H9 (cell line): Measurements from ENCODE around the gene SSTR4. TPM values are rescaled to one million over a fixed set of nuclear protein-coding genes. Genes with fewer than 3 reads are reported as not detected.

Experiments
- DNase-seq: peaks from one replicate; pipeline ENCODE4 v3.0.0-alpha.2; 2017
- H2AFZ ChIP-seq: one replicate; pipeline ENCODE4 v1.6.1; 2013; ENCODE audit warnings: mild to moderate bottlenecking, low read length, control low read depth, moderate library complexity
- H2AK5ac ChIP-seq: 2 replicates; pipeline ENCODE4 v1.6.1; 2013; ENCODE audit warnings: low read length, control low read depth, mixed read lengths; ENCODE audit not compliant: insufficient read length
- H2BK120ac ChIP-seq: one replicate; pipeline ENCODE4 v1.6.1; 2013; ENCODE audit warnings: low read depth, mild to moderate bottlenecking, low read length, control low read depth, inconsistent platforms; ENCODE audit not compliant: poor library complexity, severe bottlenecking
- H2BK12ac ChIP-seq: 2 replicates; pipeline ENCODE4 v1.6.1; 2013; ENCODE audit warnings: low read length, control low read depth, mixed read lengths, low read depth; ENCODE audit not compliant: insufficient read length
- H2BK15ac ChIP-seq: 2 replicates; pipeline ENCODE4 v1.6.1; 2013; ENCODE audit warnings: low read depth, low read length, control low read depth
- H2BK20ac ChIP-seq: one replicate; pipeline ENCODE4 v1.6.1; 2013; ENCODE audit warnings: low read depth, mild to moderate bottlenecking, low read length, control low read depth, inconsistent platforms; ENCODE audit not compliant: poor library complexity, severe bottlenecking
- H2BK5ac ChIP-seq: 2 replicates; pipeline ENCODE4 v1.6.1; 2013; ENCODE audit warnings: low read length, control low read depth, mixed read lengths; ENCODE audit not compliant: insufficient read length
- H3K14ac ChIP-seq: 2 replicates; pipeline ENCODE4 v1.6.1; 2013; ENCODE audit warnings: low read length, control low read depth; ENCODE audit not compliant: insufficient read depth
- H3K18ac ChIP-seq: 2 replicates; pipeline ENCODE4 v1.6.1; 2013; ENCODE audit warnings: low read depth, mild to moderate bottlenecking, mixed read lengths, low read length, control low read depth; ENCODE audit not compliant: insufficient read length
- H3K23ac ChIP-seq: 2 replicates; pipeline ENCODE4 v1.6.1; 2013; ENCODE audit warnings: low read length, control low read depth, mixed read lengths, low read depth; ENCODE audit not compliant: insufficient read length
- H3K23me2 ChIP-seq: 2 replicates; pipeline ENCODE4 v1.6.1; 2013; ENCODE audit warnings: low read depth, mild to moderate bottlenecking, mixed read lengths, low read length, control low read depth; ENCODE audit not compliant: insufficient read length, poor library complexity, severe bottlenecking
- H3K27ac ChIP-seq: 2 replicates; pipeline ENCODE4 v1.5.1; 2013; ENCODE audit warnings: low read length, control low read depth, mixed read lengths, low read depth; ENCODE audit not compliant: insufficient read length
- H3K27me3 ChIP-seq: 2 replicates; pipeline ENCODE4 v1.6.1; 2013; ENCODE audit warnings: low read length, control low read depth, inconsistent platforms; ENCODE audit not compliant: insufficient read depth
- H3K4ac ChIP-seq: 2 replicates; pipeline ENCODE4 v1.6.1; 2013; ENCODE audit warnings: low read depth, mild to moderate bottlenecking, control low read depth, inconsistent platforms, low read length, moderate library complexity
- H3K4me1 ChIP-seq: 2 replicates; pipeline ENCODE4 v1.6.1; 2013; ENCODE audit warnings: low read length, control low read depth, inconsistent platforms; ENCODE audit not compliant: insufficient read depth
- H3K4me2 ChIP-seq: 2 replicates; pipeline ENCODE4 v1.6.1; 2013; ENCODE audit warnings: low read length, control low read depth, mixed read lengths; ENCODE audit not compliant: insufficient read length, insufficient read depth
- H3K56ac ChIP-seq: 2 replicates; pipeline ENCODE4 v1.6.1; 2013; ENCODE audit warnings: low read depth, mild to moderate bottlenecking, mixed read lengths, low read length, control low read depth; ENCODE audit not compliant: insufficient read length
- H3K79me1 ChIP-seq: 2 replicates; pipeline ENCODE4 v1.6.1; 2013; ENCODE audit warnings: low read depth, mild to moderate bottlenecking, moderate library complexity, low read length, control low read depth, inconsistent platforms; ENCODE audit not compliant: insufficient read depth, poor library complexity, severe bottlenecking
- H3K79me2 ChIP-seq: 2 replicates; pipeline ENCODE4 v1.6.1; 2013; ENCODE audit warnings: low read length, control low read depth, inconsistent platforms; ENCODE audit not compliant: insufficient read depth
- H3K9ac ChIP-seq: 2 replicates; pipeline ENCODE4 v1.6.1; 2013; ENCODE audit warnings: low read length, control low read depth, mixed read lengths; ENCODE audit not compliant: insufficient read length; ENCODE audit errors: extremely low read depth
- H3K9me3 ChIP-seq: one replicate; pipeline ENCODE4 v1.6.1; 2013; ENCODE audit warnings: low read depth, low read length, inconsistent platforms; ENCODE audit not compliant: control insufficient read depth
- H3T11ph ChIP-seq: one replicate; pipeline ENCODE4 v1.6.1; 2013; ENCODE audit warnings: mild to moderate bottlenecking, low read length, control low read depth, inconsistent platforms
- H4K20me1 ChIP-seq: one replicate; pipeline ENCODE4 v1.6.1; 2013; ENCODE audit not compliant: control insufficient read depth, insufficient read length, insufficient read depth
- H4K5ac ChIP-seq: 2 replicates; pipeline ENCODE4 v1.6.1; 2013; ENCODE audit warnings: low read depth, mild to moderate bottlenecking, mixed read lengths, low read length, control low read depth; ENCODE audit not compliant: insufficient read length
- H4K8ac ChIP-seq: replicated peaks from 2 replicates; pipeline ENCODE4 v1.6.1; 2013; ENCODE audit warnings: low read length, control low read depth, mixed read lengths, low read depth; ENCODE audit not compliant: insufficient read length
- H4K91ac ChIP-seq: 2 replicates; pipeline ENCODE4 v1.6.1; 2013; ENCODE audit warnings: low read depth, mild to moderate bottlenecking, moderate library complexity, mixed read lengths, low read length, control low read depth; ENCODE audit not compliant: insufficient read length
- H3K27ac Mint-ChIP-seq, 3 experiments: 2 replicates in 2 of 3; 3 replicates in 1 of 3; pipeline ENCODE4 v1.8.0; 2020 to 2021; ENCODE audit warnings: mixed read lengths in 3 of 3, mild to moderate bottlenecking in 1 of 3, moderate library complexity in 1 of 3
- H3K27me3 Mint-ChIP-seq: 2 replicates; pipeline ENCODE4 v1.8.0; 2021; ENCODE audit warnings: low read depth, mild to moderate bottlenecking, moderate library complexity, mixed read lengths
- H3K36me3 Mint-ChIP-seq, 3 experiments: 2 replicates in 2 of 3; 3 replicates in 1 of 3; pipeline ENCODE4 v1.8.0; 2020 to 2021; ENCODE audit warnings: low read depth in 3 of 3, mixed read lengths in 3 of 3; ENCODE audit not compliant: insufficient read depth in 1 of 3
- H3K4me1 Mint-ChIP-seq, 2 experiments: 2 replicates each; pipeline ENCODE4 v1.8.0; 2020; ENCODE audit warnings: mixed read lengths in 2 of 2
- H3K4me3 Mint-ChIP-seq, 2 experiments: 2 replicates in 1 of 2; 3 replicates in 1 of 2; pipeline ENCODE4 v1.8.0; 2020 to 2021; ENCODE audit warnings: mild to moderate bottlenecking in 2 of 2, mixed read lengths in 2 of 2, moderate library complexity in 1 of 2
- H3K9me3 Mint-ChIP-seq, 2 experiments: 2 replicates in 1 of 2; 3 replicates in 1 of 2; pipeline ENCODE4 v1.8.0; 2020; ENCODE audit warnings: mild to moderate bottlenecking in 2 of 2, mixed read lengths in 2 of 2, moderate library complexity in 1 of 2
- CTCF ChIP-seq: fragments of 200-600 bp; sonication (generic); conservative IDR thresholded peaks from 3 replicates; pipeline ENCODE4 v1.8.0; 2021; ENCODE audit warnings: antibody characterized with exemption, mild to moderate bottlenecking
- WGBS: extraction: QIAGEN DNeasy Blood & Tissue Kit; methylation state at CpG from one replicate; pipeline ENCODE4 v1.1.7; 2013; ENCODE audit warnings: missing lambda C conversion rate, low lambda C conversion rate, mixed read lengths; ENCODE audit not compliant: insufficient read length; ENCODE audit errors: extremely low coverage; 5-methylcytosine and 5-hydroxymethylcytosine counted together
- total RNA-seq: library from RNA; stranded (reverse); gene quantifications from 2 replicates; pipeline ENCODE4 v1.2.1, GENCODE V29; 2021

Gene SSTR4
- total RNA-seq, 1 experiment from 2014 or later = not detected

DNA sequence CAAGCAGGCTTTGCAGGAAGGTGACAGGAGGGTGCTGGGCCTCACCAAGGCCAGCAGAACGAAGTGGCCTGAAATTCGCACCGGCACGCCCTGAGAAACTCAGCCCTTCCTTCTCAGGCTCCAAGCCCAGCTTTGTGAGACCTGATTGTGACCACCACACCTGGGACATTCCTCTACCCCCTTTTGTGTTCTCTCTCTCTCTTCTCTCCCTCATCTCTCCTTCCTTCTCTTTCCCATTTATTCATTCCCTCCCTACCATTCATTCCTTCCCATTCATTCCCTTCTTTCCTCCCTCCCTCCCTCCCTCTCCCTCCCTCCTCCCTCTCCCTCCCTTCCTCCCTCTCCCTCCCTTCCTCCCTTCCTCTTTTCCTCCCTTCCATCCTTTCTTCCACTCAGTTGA, 42.2 kb downstream of the SSTR4 start:
- Mint-ChIP-seq H3K4me1 (peaks cover 4 to 10% of the 10 kb centered on the region in 2 experiments), H3K27ac (no peak overlapping the region), H3K27me3 (0 out of 2 replicates have a peak, but pooled peaks cover 4% of the 10 kb centered on the region), H3K36me3 (no peaks in the 10 kb centered on the region), H3K4me3 (no peak overlapping the region), H3K9me3 (no peaks in the 10 kb centered on the region)
- no peak overlapping the region for H3K4me2 ChIP-seq
- H3K9me3 ChIP-seq = no peaks in the 10 kb centered on the region
- H3K18ac ChIP-seq = no peak overlapping the region
- no peaks in the 10 kb centered on the region for H3K79me1 ChIP-seq
- no peak overlapping the region for H3K4ac ChIP-seq
- no peak overlapping the region for H3K23ac ChIP-seq
- no peak overlapping the region for H3K27ac ChIP-seq
- no peaks in the 10 kb centered on the region; the same call in 1 of the 2 replicates for H3K4me1 ChIP-seq
- no peak overlapping the region for H3K56ac ChIP-seq
- no peaks in the 10 kb centered on the region for H3K27me3 ChIP-seq
- no peak overlapping the region for H2BK5ac ChIP-seq
- H3K23me2 ChIP-seq = no peaks in the 10 kb centered on the region
- H3T11ph ChIP-seq = no peak overlapping the region
- no peak for TF ChIP-seq CTCF
- no peak overlapping the region for H4K8ac ChIP-seq
- no peak overlapping the region for H2BK12ac ChIP-seq
- no peak for DNase-seq
- no peak overlapping the region for H2BK15ac ChIP-seq
- no peak overlapping the region for H2AK5ac ChIP-seq
- H2AFZ ChIP-seq = no peak overlapping the region
- H3K79me2 ChIP-seq = no peaks in the 10 kb centered on the region
- H4K20me1 ChIP-seq = no peaks in the 10 kb centered on the region
- H2BK20ac ChIP-seq = no peak overlapping the region
- H3K9ac ChIP-seq = no peak overlapping the region
- no peak overlapping the region for H4K91ac ChIP-seq
- WGBS = no CpG with 5 or more reads among the region's 4 CpGs
- no peak overlapping the region for H3K14ac ChIP-seq
- no peak overlapping the region for H4K5ac ChIP-seq
- H2BK120ac ChIP-seq = no peak overlapping the region
